Measurements from ENCODE around the gene ENPEP. TPM values are rescaled to one million over a fixed set of nuclear protein-coding genes. Genes with fewer than 3 reads are reported as not detected.

ENPEP gene
- total RNA-seq, 1 donor from 2014 or later, result 8.6 TPM

- no peaks in the 10 kb centered on the region for H3K36me3 Mint-ChIP-seq
- H3K9me3 Mint-ChIP-seq, result no peaks in the 10 kb centered on the region
- no peak for TF ChIP-seq CTCF (conservative IDR thresholded peaks at IDR 0.05)
- peaks cover 11% of the 10 kb centered on the region for H3K4me1 Mint-ChIP-seq (ENCODE audit: unreplicated experiment)
- H3K4me3 Mint-ChIP-seq, result no peak overlapping the region
- no peak overlapping the region for H3K27ac Mint-ChIP-seq
- peaks cover 70% of the 10 kb centered on the region for H3K27me3 Mint-ChIP-seq
- no peak for DNase-seq (ENCODE audit: extremely low spot score, unreplicated experiment)
Measured at GRCh38 chr4:110610940-110611831, 135.2 kb downstream of the ENPEP start.

GRCh38 chr4:110611968-110612447 is 136.1 kb downstream of the ENPEP start:
- H3K4me3 Mint-ChIP-seq, result no peak overlapping the region
- DNase-seq (ENCODE audit: extremely low spot score, unreplicated experiment), result no peak
- H3K9me3 Mint-ChIP-seq, result no peaks in the 10 kb centered on the region
- H3K4me1 Mint-ChIP-seq (ENCODE audit: unreplicated experiment), result peaks cover 15% of the 10 kb centered on the region
- no peak overlapping the region for H3K27ac Mint-ChIP-seq
- H3K36me3 Mint-ChIP-seq, result no peaks in the 10 kb centered on the region
- H3K27me3 Mint-ChIP-seq, result peaks cover 78% of the 10 kb centered on the region
- no peak for TF ChIP-seq CTCF (conservative IDR thresholded peaks at IDR 0.05)

GRCh38 chr4:110612631-110613269 is 136.8 kb downstream of the ENPEP start:
- Mint-ChIP-seq H3K27me3 (peaks cover 85% of the 10 kb centered on the region), H3K9me3 (no peaks in the 10 kb centered on the region), H3K27ac (no peak overlapping the region), H3K36me3 (no peaks in the 10 kb centered on the region), H3K4me1 (ENCODE audit: unreplicated experiment) (peaks cover 15% of the 10 kb centered on the region), H3K4me3 (no peak overlapping the region)
- no peak for DNase-seq (ENCODE audit: extremely low spot score, unreplicated experiment)
- no peak for TF ChIP-seq CTCF (conservative IDR thresholded peaks at IDR 0.05)

GRCh38 chr4:110613745-110614144 is 137.8 kb downstream of the ENPEP start:
- Mint-ChIP-seq H3K27ac (no peak overlapping the region), H3K9me3 (no peaks in the 10 kb centered on the region), H3K36me3 (peaks cover 5% of the 10 kb centered on the region), H3K4me3 (no peak overlapping the region), H3K4me1 (ENCODE audit: unreplicated experiment) (peaks cover 22% of the 10 kb centered on the region), H3K27me3 (peaks cover 90% of the 10 kb centered on the region)
- no peak for DNase-seq (ENCODE audit: extremely low spot score, unreplicated experiment)
- no peak for TF ChIP-seq CTCF (conservative IDR thresholded peaks at IDR 0.05)

- no peak for DNase-seq (ENCODE audit: extremely low spot score, unreplicated experiment)
- peaks cover 22% of the 10 kb centered on the region for H3K4me1 Mint-ChIP-seq (ENCODE audit: unreplicated experiment)
- no peak overlapping the region for H3K27ac Mint-ChIP-seq
- H3K27me3 Mint-ChIP-seq, result peaks cover 90% of the 10 kb centered on the region
- no peak for TF ChIP-seq CTCF (conservative IDR thresholded peaks at IDR 0.05)
- peaks cover 5% of the 10 kb centered on the region for H3K36me3 Mint-ChIP-seq
- H3K4me3 Mint-ChIP-seq, result no peak overlapping the region
- H3K9me3 Mint-ChIP-seq, result no peaks in the 10 kb centered on the region
Measured at GRCh38 chr4:110614173-110614963, 138.4 kb downstream of the ENPEP start.
